Liver (tissue), 9 donors: ENCODE results near the gene CD47. TPM values are rescaled to one million over a fixed set of nuclear protein-coding genes. Genes with fewer than 3 reads are reported as not detected.

Experiments
- DNase-seq: peaks from one replicate; pipeline ENCODE4 v3.0.0-alpha.2; 2017; ENCODE audit warnings: low spot score
- H3K27ac ChIP-seq, 2 donors: one replicate each; pipeline ENCODE4 v1.7.0; 2013; ENCODE audit warnings: inconsistent platforms in 2 of 2, low read length in 2 of 2, control low read depth in 1 of 2, low read depth in 1 of 2, mild to moderate bottlenecking in 1 of 2
- H3K27me3 ChIP-seq, 4 donors: one replicate each; pipeline versions ENCODE4 v1.6.1 to v1.7.0; 2013; ENCODE audit warnings: low read length in 3 of 4, inconsistent platforms in 1 of 4, mild to moderate bottlenecking in 1 of 4, moderate library complexity in 1 of 4; ENCODE audit not compliant: control insufficient read depth in 4 of 4, insufficient read depth in 4 of 4
- H3K36me3 ChIP-seq, 4 donors: one replicate each; pipeline versions ENCODE4 v1.6.1 to v1.7.0; 2013; ENCODE audit warnings: low read length in 3 of 4, mild to moderate bottlenecking in 3 of 4, low read depth in 1 of 4, moderate library complexity in 1 of 4; ENCODE audit not compliant: control insufficient read depth in 4 of 4, insufficient read depth in 3 of 4
- H3K4me1 ChIP-seq, 4 donors: one replicate each; pipeline versions ENCODE4 v1.6.1 to v1.7.0; 2013; ENCODE audit warnings: low read length in 3 of 4, mild to moderate bottlenecking in 3 of 4, moderate library complexity in 1 of 4; ENCODE audit not compliant: control insufficient read depth in 4 of 4, insufficient read depth in 4 of 4
- H3K4me3 ChIP-seq, 3 donors: one replicate each; pipeline versions ENCODE4 v1.6.1 to v1.7.0; 2013; ENCODE audit warnings: low read length in 3 of 3, control low read depth in 1 of 3, low read depth in 1 of 3, mild to moderate bottlenecking in 1 of 3
- H3K9ac ChIP-seq, 2 donors: one replicate each; pipeline ENCODE4 v1.7.0; 2013; ENCODE audit warnings: low read length in 2 of 2, mild to moderate bottlenecking in 2 of 2, moderate library complexity in 2 of 2, control low read depth in 1 of 2, low read depth in 1 of 2
- H3K9me3 ChIP-seq, 4 donors: one replicate each; pipeline versions ENCODE4 v1.6.1 to v1.7.0; 2013; ENCODE audit warnings: low read length in 3 of 4; ENCODE audit not compliant: control insufficient read depth in 4 of 4
- EGR1 ChIP-seq, 2 donors: IDR thresholded peaks; 2 replicates each; pipeline ENCODE4 v1.6.1; 2016 to 2018; ENCODE audit warnings: antibody characterized with exemption in 2 of 2, low read depth in 2 of 2
- FOXA1 ChIP-seq: IDR thresholded peaks from 2 replicates; pipeline ENCODE4 v1.6.1; 2016; ENCODE audit warnings: antibody characterized with exemption
- FOXA2 ChIP-seq: IDR thresholded peaks from 2 replicates; pipeline ENCODE4 v1.6.1; 2016; ENCODE audit warnings: antibody characterized with exemption
- GABPA ChIP-seq, 2 donors: IDR thresholded peaks in 1 of 2; conservative IDR thresholded peaks in 1 of 2; 2 replicates each; pipeline ENCODE4 v1.6.1; 2016; ENCODE audit warnings: antibody characterized with exemption in 2 of 2, mild to moderate bottlenecking in 1 of 2, moderate library complexity in 1 of 2
- HNF4A ChIP-seq, 2 donors: conservative IDR thresholded peaks; 2 replicates each; pipeline ENCODE4 v1.6.1; 2016; ENCODE audit warnings: antibody characterized with exemption in 2 of 2, mild to moderate bottlenecking in 2 of 2
- HNF4G ChIP-seq: IDR thresholded peaks from 2 replicates; pipeline ENCODE4 v1.6.1; 2016; ENCODE audit warnings: antibody characterized with exemption
- JUND ChIP-seq, 2 donors: IDR thresholded peaks; 2 replicates each; pipeline ENCODE4 v1.6.1; 2016; ENCODE audit warnings: antibody characterized with exemption in 2 of 2
- NR2F2 ChIP-seq: IDR thresholded peaks from 2 replicates; pipeline ENCODE4 v1.6.1; 2016; ENCODE audit warnings: antibody characterized with exemption
- RAD21 ChIP-seq, 2 donors: IDR thresholded peaks; 2 replicates each; pipeline ENCODE4 v1.6.1; 2016; ENCODE audit warnings: antibody characterized with exemption in 2 of 2, mild to moderate bottlenecking in 2 of 2
- RXRA ChIP-seq, 2 donors: IDR thresholded peaks; 2 replicates each; pipeline ENCODE4 v1.6.1; 2017 to 2018; ENCODE audit warnings: antibody characterized with exemption in 2 of 2, mild to moderate bottlenecking in 1 of 2
- SP1 ChIP-seq: IDR thresholded peaks from 2 replicates; pipeline ENCODE4 v1.6.1; 2018; ENCODE audit warnings: antibody characterized with exemption, mild to moderate bottlenecking
- TAF1 ChIP-seq: conservative IDR thresholded peaks from 2 replicates; pipeline ENCODE4 v1.6.1; 2016; ENCODE audit warnings: antibody characterized with exemption, mild to moderate bottlenecking
- YY1 ChIP-seq: IDR thresholded peaks from 2 replicates; pipeline ENCODE4 v1.6.1; 2016; ENCODE audit warnings: antibody characterized with exemption, mild to moderate bottlenecking
- WGBS: extraction: QIAGEN DNeasy Blood & Tissue Kit; methylation state at CpG from one replicate; pipeline ENCODE4 v1.1.7; 2013; 5-methylcytosine and 5-hydroxymethylcytosine counted together
- polyA plus RNA-seq, 2 donors: library from polyadenylated mRNA; stranded (reverse) in 1 of 2; unstranded in 1 of 2; fragments of 200-250 nt in 1 of 2; fragments of >200 nt in 1 of 2; fragmentation: Nextera tagmentation in 1 of 2; extraction: Ambion mirVana in 1 of 2; gene quantifications; one replicate each; pipeline versions ENCODE4 v1.2.1 to v1.2.3, GENCODE V29; 2013 to 2015
- total RNA-seq, 2 donors: library from RNA; depleted of rRNA; stranded (reverse); fragments of >200 nt; gene quantifications; one replicate each; pipeline ENCODE4 v1.2.3, GENCODE V29; 2014
- TF ChIP-seq, protein P1 (sequence below): IDR thresholded peaks from 2 replicates; pipeline ENCODE4 v1.6.1; 2016; ENCODE audit warnings: antibody characterized with exemption
- TF ChIP-seq, protein P2 (sequence below): IDR thresholded peaks from 2 replicates; pipeline ENCODE4 v1.6.1; 2016; ENCODE audit warnings: antibody characterized with exemption, mild to moderate bottlenecking
- TF ChIP-seq, protein P3 (sequence below): IDR thresholded peaks from 2 replicates; pipeline ENCODE4 v1.6.1; 2016; ENCODE audit warnings: antibody characterized with exemption
- TF ChIP-seq, protein P4 (sequence below): fragments of 150-350 bp; IDR thresholded peaks from 2 replicates; pipeline ENCODE4 v1.5.1; 2017; ENCODE audit warnings: improper control_type of control experiment, low read depth, low read length; ENCODE audit not compliant: missing input control
- donor health status: healthy.
- donor health status: healthy.
- donor health status: healthy.
- donor health status: healthy.
- donor health status: healthy.

CD47 gene
- total and polyA plus RNA-seq, 4 donors = 23.4 to 39.5 (median 33.9) TPM

DNA sequence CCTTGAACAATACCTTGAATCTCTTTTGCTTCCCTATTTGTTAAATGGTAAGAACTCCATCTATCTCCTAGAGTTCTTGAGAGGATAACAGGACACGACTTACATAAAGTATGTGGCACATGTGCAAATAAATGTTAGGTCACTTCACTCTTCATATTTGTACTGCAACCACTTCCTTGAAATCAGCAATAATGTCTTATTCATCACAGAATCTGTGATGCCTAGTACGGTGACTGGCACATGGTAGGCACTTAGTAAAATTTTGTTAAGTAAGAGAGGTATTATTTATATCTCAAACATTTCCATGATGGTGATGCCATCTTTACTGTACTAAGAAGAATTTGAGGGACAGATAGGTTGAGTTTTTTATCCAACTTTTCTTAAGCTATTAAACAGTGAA lies 14.3 kb downstream of the CD47 start:
- Histone ChIP-seq H3K4me1 (no peaks in the 10 kb centered on the region), H3K36me3 (no peaks in the 10 kb centered on the region), H3K27me3 (no peaks in the 10 kb centered on the region), H3K9ac (no peak overlapping the region), H3K27ac (no peak overlapping the region), H3K4me3 (no peak overlapping the region), H3K9me3 (no peaks in the 10 kb centered on the region)
- 90% methylated on average over 2 of the region's 2 CpGs for WGBS
- DNase-seq = no peak
- no peak for TF ChIP-seq EGR1 (IDR thresholded peaks at IDR 0.05; ENCODE audit: low read depth in 2 of 2)
- TF ChIP-seq FOXA1 = no peak
- TF ChIP-seq, protein P1, sequence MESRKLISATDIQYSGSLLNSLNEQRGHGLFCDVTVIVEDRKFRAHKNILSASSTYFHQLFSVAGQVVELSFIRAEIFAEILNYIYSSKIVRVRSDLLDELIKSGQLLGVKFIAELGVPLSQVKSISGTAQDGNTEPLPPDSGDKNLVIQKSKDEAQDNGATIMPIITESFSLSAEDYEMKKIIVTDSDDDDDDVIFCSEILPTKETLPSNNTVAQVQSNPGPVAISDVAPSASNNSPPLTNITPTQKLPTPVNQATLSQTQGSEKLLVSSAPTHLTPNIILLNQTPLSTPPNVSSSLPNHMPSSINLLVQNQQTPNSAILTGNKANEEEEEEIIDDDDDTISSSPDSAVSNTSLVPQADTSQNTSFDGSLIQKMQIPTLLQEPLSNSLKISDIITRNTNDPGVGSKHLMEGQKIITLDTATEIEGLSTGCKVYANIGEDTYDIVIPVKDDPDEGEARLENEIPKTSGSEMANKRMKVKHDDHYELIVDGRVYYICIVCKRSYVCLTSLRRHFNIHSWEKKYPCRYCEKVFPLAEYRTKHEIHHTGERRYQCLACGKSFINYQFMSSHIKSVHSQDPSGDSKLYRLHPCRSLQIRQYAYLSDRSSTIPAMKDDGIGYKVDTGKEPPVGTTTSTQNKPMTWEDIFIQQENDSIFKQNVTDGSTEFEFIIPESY = no peak
- TF ChIP-seq NR2F2 = no peak
- TF ChIP-seq GABPA (IDR thresholded peaks at IDR 0.05 in 1 of 2, conservative IDR thresholded peaks at IDR 0.05 in 1 of 2) = no peak
- TF ChIP-seq, protein P2, sequence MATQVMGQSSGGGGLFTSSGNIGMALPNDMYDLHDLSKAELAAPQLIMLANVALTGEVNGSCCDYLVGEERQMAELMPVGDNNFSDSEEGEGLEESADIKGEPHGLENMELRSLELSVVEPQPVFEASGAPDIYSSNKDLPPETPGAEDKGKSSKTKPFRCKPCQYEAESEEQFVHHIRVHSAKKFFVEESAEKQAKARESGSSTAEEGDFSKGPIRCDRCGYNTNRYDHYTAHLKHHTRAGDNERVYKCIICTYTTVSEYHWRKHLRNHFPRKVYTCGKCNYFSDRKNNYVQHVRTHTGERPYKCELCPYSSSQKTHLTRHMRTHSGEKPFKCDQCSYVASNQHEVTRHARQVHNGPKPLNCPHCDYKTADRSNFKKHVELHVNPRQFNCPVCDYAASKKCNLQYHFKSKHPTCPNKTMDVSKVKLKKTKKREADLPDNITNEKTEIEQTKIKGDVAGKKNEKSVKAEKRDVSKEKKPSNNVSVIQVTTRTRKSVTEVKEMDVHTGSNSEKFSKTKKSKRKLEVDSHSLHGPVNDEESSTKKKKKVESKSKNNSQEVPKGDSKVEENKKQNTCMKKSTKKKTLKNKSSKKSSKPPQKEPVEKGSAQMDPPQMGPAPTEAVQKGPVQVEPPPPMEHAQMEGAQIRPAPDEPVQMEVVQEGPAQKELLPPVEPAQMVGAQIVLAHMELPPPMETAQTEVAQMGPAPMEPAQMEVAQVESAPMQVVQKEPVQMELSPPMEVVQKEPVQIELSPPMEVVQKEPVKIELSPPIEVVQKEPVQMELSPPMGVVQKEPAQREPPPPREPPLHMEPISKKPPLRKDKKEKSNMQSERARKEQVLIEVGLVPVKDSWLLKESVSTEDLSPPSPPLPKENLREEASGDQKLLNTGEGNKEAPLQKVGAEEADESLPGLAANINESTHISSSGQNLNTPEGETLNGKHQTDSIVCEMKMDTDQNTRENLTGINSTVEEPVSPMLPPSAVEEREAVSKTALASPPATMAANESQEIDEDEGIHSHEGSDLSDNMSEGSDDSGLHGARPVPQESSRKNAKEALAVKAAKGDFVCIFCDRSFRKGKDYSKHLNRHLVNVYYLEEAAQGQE = no peak
- no peak for TF ChIP-seq FOXA2
- no peak for TF ChIP-seq RXRA (IDR thresholded peaks at IDR 0.05)
- TF ChIP-seq TAF1 = no peak
- no peak for TF ChIP-seq HNF4G
- no peak for TF ChIP-seq SP1
- TF ChIP-seq JUND (IDR thresholded peaks at IDR 0.05) = no peak
- no peak for TF ChIP-seq RAD21 (IDR thresholded peaks at IDR 0.05)
- no peak for TF ChIP-seq HNF4A (conservative IDR thresholded peaks at IDR 0.05)
- no peak for TF ChIP-seq YY1
- TF ChIP-seq, protein P3, sequence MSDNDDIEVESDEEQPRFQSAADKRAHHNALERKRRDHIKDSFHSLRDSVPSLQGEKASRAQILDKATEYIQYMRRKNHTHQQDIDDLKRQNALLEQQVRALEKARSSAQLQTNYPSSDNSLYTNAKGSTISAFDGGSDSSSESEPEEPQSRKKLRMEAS = no peak
- TF ChIP-seq, protein P4, sequence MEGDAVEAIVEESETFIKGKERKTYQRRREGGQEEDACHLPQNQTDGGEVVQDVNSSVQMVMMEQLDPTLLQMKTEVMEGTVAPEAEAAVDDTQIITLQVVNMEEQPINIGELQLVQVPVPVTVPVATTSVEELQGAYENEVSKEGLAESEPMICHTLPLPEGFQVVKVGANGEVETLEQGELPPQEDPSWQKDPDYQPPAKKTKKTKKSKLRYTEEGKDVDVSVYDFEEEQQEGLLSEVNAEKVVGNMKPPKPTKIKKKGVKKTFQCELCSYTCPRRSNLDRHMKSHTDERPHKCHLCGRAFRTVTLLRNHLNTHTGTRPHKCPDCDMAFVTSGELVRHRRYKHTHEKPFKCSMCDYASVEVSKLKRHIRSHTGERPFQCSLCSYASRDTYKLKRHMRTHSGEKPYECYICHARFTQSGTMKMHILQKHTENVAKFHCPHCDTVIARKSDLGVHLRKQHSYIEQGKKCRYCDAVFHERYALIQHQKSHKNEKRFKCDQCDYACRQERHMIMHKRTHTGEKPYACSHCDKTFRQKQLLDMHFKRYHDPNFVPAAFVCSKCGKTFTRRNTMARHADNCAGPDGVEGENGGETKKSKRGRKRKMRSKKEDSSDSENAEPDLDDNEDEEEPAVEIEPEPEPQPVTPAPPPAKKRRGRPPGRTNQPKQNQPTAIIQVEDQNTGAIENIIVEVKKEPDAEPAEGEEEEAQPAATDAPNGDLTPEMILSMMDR = no peak
